ENCODE measurements around the gene FRMD4A.

FRMD4A gene

GRCh38 chr10:14126697-14127440 is 203.9 kb downstream of the FRMD4A start:
- no peaks in the 10 kb centered on the region for H4K20me1 ChIP-seq (ENCODE audit: low read depth, low read length)
- no peak for TF ChIP-seq CTCF (IDR thresholded peaks at IDR 0.05; ENCODE audit: insufficient read depth, low read length, poor library complexity, severe bottlenecking)
- no peak for TF ChIP-seq EZH2phosphoT487 (conservative IDR thresholded peaks at IDR 0.05; ENCODE audit: low read length)
- H2AFZ ChIP-seq (ENCODE audit: low read depth, low read length, severe bottlenecking): no peak overlapping the region
- H3K9me2 ChIP-seq (replicated peaks; ENCODE audit: insufficient read depth, low read length): no peaks in the 10 kb centered on the region
- no peaks in the 10 kb centered on the region for H3K9me3 ChIP-seq (ENCODE audit: insufficient read depth, low read length)
- no peak overlapping the region for H3K9ac ChIP-seq (ENCODE audit: low read length)
- H3K4me2 ChIP-seq (ENCODE audit: low read depth, low read length, poor library complexity, severe bottlenecking): no peak overlapping the region
- no peaks in the 10 kb centered on the region for H3K27me3 ChIP-seq (ENCODE audit: low read length)
- H3K27ac ChIP-seq (ENCODE audit: low read depth, low read length): no peak overlapping the region
- H3K4me3 ChIP-seq (ENCODE audit: insufficient read depth, low read length, poor library complexity, severe bottlenecking): no peak overlapping the region
- H3K36me3 ChIP-seq (ENCODE audit: low read length): no peaks in the 10 kb centered on the region
- no peaks in the 10 kb centered on the region for H3K79me2 ChIP-seq (ENCODE audit: insufficient read depth, low read length)
- no peaks in the 10 kb centered on the region for H3F3A ChIP-seq (ENCODE audit: insufficient read depth)

- no peaks in the 10 kb centered on the region for H3F3A ChIP-seq (ENCODE audit: insufficient read depth)
- no peaks in the 10 kb centered on the region for H3K27me3 ChIP-seq (ENCODE audit: low read length)
- H3K79me2 ChIP-seq (ENCODE audit: insufficient read depth, low read length): no peaks in the 10 kb centered on the region
- no peak overlapping the region for H3K9ac ChIP-seq (ENCODE audit: low read length)
- H4K20me1 ChIP-seq (ENCODE audit: low read depth, low read length): no peaks in the 10 kb centered on the region
- H3K36me3 ChIP-seq (ENCODE audit: low read length): no peaks in the 10 kb centered on the region
- no peak overlapping the region for H3K4me3 ChIP-seq (ENCODE audit: insufficient read depth, low read length, poor library complexity, severe bottlenecking)
- no peak overlapping the region for H3K4me2 ChIP-seq (ENCODE audit: low read depth, low read length, poor library complexity, severe bottlenecking)
- TF ChIP-seq CTCF (IDR thresholded peaks at IDR 0.05; ENCODE audit: insufficient read depth, low read length, poor library complexity, severe bottlenecking) (no peak), EZH2phosphoT487 (conservative IDR thresholded peaks at IDR 0.05; ENCODE audit: low read length) (no peak)
- H2AFZ ChIP-seq (ENCODE audit: low read depth, low read length, severe bottlenecking): no peak overlapping the region
- no peak overlapping the region for H3K27ac ChIP-seq (ENCODE audit: low read depth, low read length)
- no peaks in the 10 kb centered on the region for H3K9me2 ChIP-seq (replicated peaks; ENCODE audit: insufficient read depth, low read length)
- no peaks in the 10 kb centered on the region for H3K9me3 ChIP-seq (ENCODE audit: insufficient read depth, low read length)
These were observed 205.2 kb downstream of the FRMD4A start for GRCh38 chr10:14125564-14125963.

DNA sequence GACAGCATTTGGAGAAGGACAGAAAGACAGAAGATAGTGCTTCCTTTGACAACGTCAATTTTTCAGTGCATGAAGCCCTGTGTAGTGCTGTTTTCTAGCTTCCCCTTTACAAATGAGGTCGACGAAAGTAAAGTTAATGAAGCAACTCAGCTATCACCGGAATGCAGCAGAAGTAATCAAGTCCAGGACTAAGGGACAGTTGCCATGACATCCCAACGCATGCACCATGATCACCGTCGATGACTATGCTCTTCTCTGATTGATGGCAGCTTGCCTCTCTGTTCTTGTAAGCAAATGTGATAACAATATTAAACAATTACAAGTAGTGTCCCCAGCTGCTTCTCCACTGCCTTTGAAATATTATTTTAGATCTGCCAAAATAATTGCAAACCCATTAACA is 205.8 kb downstream of the FRMD4A start:
- Histone ChIP-seq H4K20me1 (ENCODE audit: low read depth, low read length) (no peaks in the 10 kb centered on the region), H2AFZ (ENCODE audit: low read depth, low read length, severe bottlenecking) (no peak overlapping the region), H3K36me3 (ENCODE audit: low read length) (no peaks in the 10 kb centered on the region), H3K27me3 (ENCODE audit: low read length) (no peaks in the 10 kb centered on the region), H3K9me2 (replicated peaks; ENCODE audit: insufficient read depth, low read length) (no peaks in the 10 kb centered on the region), H3K79me2 (ENCODE audit: insufficient read depth, low read length) (no peaks in the 10 kb centered on the region), H3K9ac (ENCODE audit: low read length) (no peak overlapping the region), H3K27ac (ENCODE audit: low read depth, low read length) (no peak overlapping the region), H3K9me3 (ENCODE audit: insufficient read depth, low read length) (no peaks in the 10 kb centered on the region), H3K4me2 (ENCODE audit: low read depth, low read length, poor library complexity, severe bottlenecking) (no peak overlapping the region), H3F3A (ENCODE audit: insufficient read depth) (no peaks in the 10 kb centered on the region), H3K4me3 (ENCODE audit: insufficient read depth, low read length, poor library complexity, severe bottlenecking) (no peak overlapping the region)
- no peak for TF ChIP-seq EZH2phosphoT487 (conservative IDR thresholded peaks at IDR 0.05; ENCODE audit: low read length)
- TF ChIP-seq CTCF (IDR thresholded peaks at IDR 0.05; ENCODE audit: insufficient read depth, low read length, poor library complexity, severe bottlenecking): no peak

Data from SU-DHL-6 (cell line).